ENCODE measurements around the gene GALNT17.

GRCh38 chr7:71639382-71640085 lies 507.6 kb downstream of the GALNT17 start:
- no peak for TF ChIP-seq CTCF (IDR thresholded peaks at IDR 0.05)
- TF ChIP-seq POLR2A (IDR thresholded peaks at IDR 0.05), result no peak
